NT2/D1 (cell line): Measurements from ENCODE around the gene HRCT1.

ENCODE experiments used
- DNase-seq: peaks from one replicate; pipeline ENCODE4 v3.0.0-alpha.2; 2011; ENCODE audit warnings: low read depth, low spot score
- H3K27me3 ChIP-seq: 2 replicates; pipeline ENCODE4 v1.6.0; 2011; ENCODE audit warnings: mild to moderate bottlenecking; ENCODE audit not compliant: insufficient read length, insufficient read depth
- H3K36me3 ChIP-seq: 2 replicates; pipeline ENCODE4 v1.6.1; 2011; ENCODE audit warnings: mild to moderate bottlenecking, low read length, mixed read lengths; ENCODE audit not compliant: insufficient read depth, insufficient read length
- H3K4me1 ChIP-seq: 2 replicates; pipeline ENCODE4 v1.5.1; 2011; ENCODE audit not compliant: insufficient read depth, insufficient read length
- H3K4me3 ChIP-seq: 2 replicates; pipeline ENCODE4 v1.5.1; 2011; ENCODE audit warnings: low read depth; ENCODE audit not compliant: insufficient read length
- H3K9ac ChIP-seq: 2 replicates; pipeline ENCODE4 v1.6.0; 2011; ENCODE audit warnings: low read depth; ENCODE audit not compliant: insufficient read length
- H3K9me3 ChIP-seq: 2 replicates; pipeline ENCODE4 v1.5.1; 2011; ENCODE audit warnings: mild to moderate bottlenecking, low read length; ENCODE audit not compliant: insufficient read depth
- SUZ12 ChIP-seq: IDR thresholded peaks from 2 replicates; pipeline ENCODE4 v1.6.1; 2011; ENCODE audit not compliant: insufficient read length, insufficient read depth; ENCODE audit errors: extremely low read depth
- YY1 ChIP-seq: IDR thresholded peaks from 2 replicates; pipeline ENCODE4 v1.6.1; 2011; ENCODE audit not compliant: insufficient read length, insufficient read depth
- ZNF274 ChIP-seq: IDR thresholded peaks from 2 replicates; pipeline ENCODE4 v1.6.1; 2011; ENCODE audit warnings: mild to moderate bottlenecking, low read depth, low read length

Gene HRCT1

GRCh38 chr9:35935261-35935660, 29.3 kb downstream of the HRCT1 start:
- Histone ChIP-seq H3K4me1 (no peaks in the 10 kb centered on the region), H3K4me3 (no peak overlapping the region), H3K27me3 (no peaks in the 10 kb centered on the region), H3K9me3 (no peaks in the 10 kb centered on the region), H3K9ac (no peak overlapping the region), H3K36me3 (no peaks in the 10 kb centered on the region)
- no peak for TF ChIP-seq ZNF274
- TF ChIP-seq SUZ12 = no peak
- no peak for TF ChIP-seq YY1
- no peak for DNase-seq

DNA sequence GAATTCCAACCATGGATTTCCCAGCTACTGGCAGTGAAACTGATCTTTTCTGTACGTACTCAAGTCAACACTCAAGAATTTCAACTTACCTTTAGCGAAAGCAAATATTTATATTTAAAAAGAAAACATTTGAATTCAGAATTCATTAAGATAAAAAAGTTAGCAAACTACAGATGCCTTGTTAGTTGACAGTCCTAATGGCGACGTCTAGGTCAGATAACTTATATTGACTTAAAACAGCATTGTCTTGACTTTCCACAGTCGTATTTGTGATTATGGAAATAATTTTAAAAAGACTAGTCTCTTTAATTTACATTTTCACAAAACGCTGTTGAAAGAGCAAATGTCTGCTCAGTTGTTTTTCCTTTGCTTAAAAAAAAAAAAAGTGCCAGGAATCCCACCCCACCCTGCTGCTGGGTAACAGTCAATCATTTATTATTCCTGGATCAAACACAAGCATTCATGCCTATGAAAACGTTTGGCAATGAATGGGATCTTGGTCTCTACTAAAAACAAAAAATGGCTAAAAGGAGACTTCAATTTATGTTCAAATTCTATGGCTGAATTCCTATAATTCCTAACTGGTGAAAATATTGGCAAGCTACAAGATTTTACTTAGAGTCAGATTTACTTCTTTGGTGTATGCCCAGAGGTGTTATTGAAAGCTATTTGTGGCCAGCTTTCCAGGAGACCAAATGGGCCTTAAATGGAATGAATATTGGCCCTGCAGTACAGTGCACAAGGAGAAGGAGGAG, 29.9 kb downstream of the HRCT1 start:
- DNase-seq = no peak
- H3K4me1 ChIP-seq = no peaks in the 10 kb centered on the region
- no peaks in the 10 kb centered on the region for H3K27me3 ChIP-seq
- H3K9me3 ChIP-seq = no peaks in the 10 kb centered on the region
- no peak overlapping the region for H3K9ac ChIP-seq
- no peaks in the 10 kb centered on the region for H3K36me3 ChIP-seq
- no peak overlapping the region for H3K4me3 ChIP-seq
- no peak for TF ChIP-seq YY1
- TF ChIP-seq ZNF274 = no peak
- TF ChIP-seq SUZ12 = no peak

DNA sequence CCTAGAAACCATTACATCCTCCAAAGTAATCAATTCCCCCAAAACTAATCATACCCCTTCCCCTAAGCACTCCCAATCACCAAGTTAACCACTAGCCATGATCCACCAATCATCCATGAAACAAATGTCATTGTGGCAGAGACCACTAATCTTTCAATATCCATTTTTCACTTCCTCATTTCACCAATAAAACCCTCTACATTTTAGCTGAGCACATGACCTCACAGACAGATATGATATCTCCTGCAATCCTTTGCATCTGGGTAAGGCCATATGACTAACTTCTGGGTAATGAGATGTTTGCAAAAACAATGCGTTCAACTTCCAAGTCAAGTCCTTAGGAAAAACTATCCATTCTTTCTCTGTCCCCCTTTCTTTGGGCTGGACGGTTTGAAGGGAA, 31.2 kb downstream of the HRCT1 start:
- Histone ChIP-seq H3K4me1 (no peaks in the 10 kb centered on the region), H3K9me3 (no peaks in the 10 kb centered on the region), H3K27me3 (no peaks in the 10 kb centered on the region), H3K9ac (no peak overlapping the region), H3K4me3 (no peak overlapping the region), H3K36me3 (no peaks in the 10 kb centered on the region)
- TF ChIP-seq SUZ12 (no peak), ZNF274 (no peak), YY1 (no peak)
- DNase-seq = no peak

DNA sequence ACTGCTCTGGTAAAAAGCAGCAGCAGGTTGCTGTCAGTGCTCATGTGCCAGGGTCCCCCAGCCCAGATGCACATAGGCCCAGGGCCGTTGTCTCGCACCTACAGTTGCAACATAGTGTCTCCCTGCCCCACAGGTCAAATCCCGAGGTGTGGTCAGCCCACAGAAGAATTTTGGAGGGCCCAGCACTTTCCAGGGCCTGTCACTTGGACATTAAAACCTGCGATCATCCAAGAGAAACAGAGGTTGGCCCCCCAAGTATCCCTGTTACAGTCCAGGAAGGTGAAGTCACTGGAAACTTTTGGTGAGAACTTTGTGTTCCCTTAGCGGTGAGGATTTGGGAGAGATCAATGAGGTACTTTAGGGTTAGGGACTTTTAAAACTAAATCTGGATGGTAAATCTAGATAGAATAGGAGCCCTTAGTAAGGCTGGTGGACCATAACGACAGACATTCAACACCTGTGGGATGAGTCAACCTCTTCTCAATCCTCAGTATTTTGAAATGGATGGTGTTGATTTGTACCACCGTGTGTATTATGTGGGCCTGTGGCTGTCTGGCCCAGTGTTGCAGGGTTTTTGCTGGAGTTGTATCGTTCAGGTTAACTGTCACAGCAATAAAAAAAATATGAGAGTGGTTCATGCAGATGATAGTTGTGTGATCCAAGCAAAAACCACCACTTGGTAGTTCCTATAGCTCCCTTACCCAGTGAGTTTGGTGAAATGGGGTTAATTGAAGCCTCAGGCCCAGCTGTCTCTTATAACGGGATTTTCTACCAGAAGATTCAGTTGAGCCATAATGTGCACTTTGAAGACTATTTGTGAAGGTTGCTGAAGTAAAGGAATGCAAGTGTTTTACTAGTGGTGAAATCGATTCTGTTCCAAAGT, 32.7 kb downstream of the HRCT1 start:
- no peak for DNase-seq
- Histone ChIP-seq H3K9me3 (no peaks in the 10 kb centered on the region), H3K4me3 (no peak overlapping the region), H3K36me3 (no peaks in the 10 kb centered on the region), H3K27me3 (no peaks in the 10 kb centered on the region), H3K9ac (no peak overlapping the region), H3K4me1 (no peaks in the 10 kb centered on the region)
- TF ChIP-seq SUZ12 (no peak), ZNF274 (no peak), YY1 (no peak)

GRCh38 chr9:35939679-35940250, 33.8 kb downstream of the HRCT1 start:
- no peaks in the 10 kb centered on the region for H3K9me3 ChIP-seq
- no peak for TF ChIP-seq ZNF274
- TF ChIP-seq SUZ12 = no peak
- no peak for TF ChIP-seq YY1
- H3K9ac ChIP-seq = no peak overlapping the region
- H3K4me3 ChIP-seq = no peak overlapping the region
- H3K27me3 ChIP-seq = no peaks in the 10 kb centered on the region
- H3K4me1 ChIP-seq = no peaks in the 10 kb centered on the region
- no peak for DNase-seq
- no peaks in the 10 kb centered on the region for H3K36me3 ChIP-seq

DNA sequence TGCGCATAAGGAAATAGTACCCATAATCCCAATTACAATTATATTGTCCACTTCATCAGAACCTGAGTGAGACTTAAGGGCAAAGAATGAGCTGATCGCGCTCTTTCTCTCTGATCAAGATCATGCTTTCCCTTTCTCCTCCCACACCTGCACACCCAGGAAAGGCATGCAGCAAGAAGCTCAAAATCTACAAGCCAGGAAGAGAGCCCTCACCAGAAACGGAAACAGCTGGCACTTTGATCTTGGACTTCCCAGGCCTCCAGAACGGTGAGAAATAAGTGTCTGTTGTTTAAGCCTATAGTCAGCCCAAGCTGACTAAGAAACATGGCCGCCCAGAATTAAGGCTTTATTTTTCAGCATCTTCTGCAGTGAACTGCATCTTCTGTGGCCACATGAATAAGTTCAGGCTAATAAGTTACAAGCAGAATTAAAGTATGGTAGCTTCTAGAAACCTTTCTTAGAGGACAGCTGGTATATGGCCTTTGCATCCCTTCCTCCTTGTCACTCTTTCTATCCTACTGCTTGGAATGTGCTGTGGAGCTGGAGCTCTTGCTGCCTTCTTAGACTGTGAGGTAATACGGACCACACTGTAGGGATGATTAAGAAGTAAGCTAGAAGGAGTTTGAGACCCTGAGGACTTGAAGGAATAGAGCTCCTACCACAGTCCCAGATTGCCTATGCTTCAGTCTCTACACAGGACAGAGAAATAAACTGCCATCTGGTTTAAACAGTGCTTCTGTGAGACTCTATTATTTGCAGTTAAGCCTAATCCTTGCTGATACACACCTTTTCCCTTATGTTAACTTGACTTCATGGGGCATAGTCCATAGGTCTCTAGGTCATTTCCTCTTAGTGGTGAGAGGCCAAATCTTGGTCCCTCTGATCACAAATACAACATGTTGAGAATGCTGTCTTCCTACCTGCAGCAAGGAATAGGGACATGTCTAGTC, 34.7 kb downstream of the HRCT1 start:
- H3K27me3 ChIP-seq = no peaks in the 10 kb centered on the region
- TF ChIP-seq ZNF274 (no peak), SUZ12 (no peak), YY1 (no peak)
- H3K9me3 ChIP-seq = no peaks in the 10 kb centered on the region
- DNase-seq = no peak
- H3K9ac ChIP-seq = no peak overlapping the region
- H3K4me1 ChIP-seq = no peaks in the 10 kb centered on the region
- H3K4me3 ChIP-seq = no peak overlapping the region
- no peaks in the 10 kb centered on the region for H3K36me3 ChIP-seq
